ENCODE data around the gene SNN. TPM values are rescaled to one million over a fixed set of nuclear protein-coding genes. Genes with fewer than 3 reads are reported as not detected.

Gene SNN
- total RNA-seq, 6 experiments from 2014 or later, result 4.6 to 7.6 (median 6.5) TPM

DNA sequence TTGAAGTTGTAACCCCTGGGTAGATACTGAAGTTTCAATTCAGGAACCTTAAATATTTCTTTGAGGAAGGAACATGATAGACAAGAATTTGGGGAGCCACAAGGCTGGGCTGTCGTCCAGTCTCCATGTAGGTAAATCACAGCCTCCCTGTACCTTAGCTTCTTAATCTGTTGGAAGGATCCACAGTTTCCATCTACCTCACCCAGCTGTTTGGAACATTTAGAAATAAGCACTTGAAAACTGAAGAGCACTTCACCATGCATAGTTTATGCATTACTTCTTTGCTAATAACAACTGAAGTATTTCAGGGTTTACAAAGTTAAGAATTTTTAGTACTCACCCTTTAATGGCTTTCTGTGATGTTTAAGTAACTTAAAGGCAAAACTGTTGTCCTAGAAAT, 57.2 kb downstream of the SNN start:
- Mint-ChIP-seq H3K27me3 (ENCODE audit: insufficient read depth) (peaks cover 3% of the 10 kb centered on the region; the same call in 1 of the 2 replicates), H3K4me3 (no peak overlapping the region), H3K36me3 (ENCODE audit: low read depth) (peaks cover 34% of the 10 kb centered on the region), H3K27ac (peak overlapping the region; percentile 45; the same call in 1 of the 2 replicates), H3K9me3 (no peaks in the 10 kb centered on the region), H3K4me1 (ENCODE audit: low read depth) (peaks cover 12% of the 10 kb centered on the region; the same call in 1 of the 2 replicates)
- TF ChIP-seq, protein P1, sequence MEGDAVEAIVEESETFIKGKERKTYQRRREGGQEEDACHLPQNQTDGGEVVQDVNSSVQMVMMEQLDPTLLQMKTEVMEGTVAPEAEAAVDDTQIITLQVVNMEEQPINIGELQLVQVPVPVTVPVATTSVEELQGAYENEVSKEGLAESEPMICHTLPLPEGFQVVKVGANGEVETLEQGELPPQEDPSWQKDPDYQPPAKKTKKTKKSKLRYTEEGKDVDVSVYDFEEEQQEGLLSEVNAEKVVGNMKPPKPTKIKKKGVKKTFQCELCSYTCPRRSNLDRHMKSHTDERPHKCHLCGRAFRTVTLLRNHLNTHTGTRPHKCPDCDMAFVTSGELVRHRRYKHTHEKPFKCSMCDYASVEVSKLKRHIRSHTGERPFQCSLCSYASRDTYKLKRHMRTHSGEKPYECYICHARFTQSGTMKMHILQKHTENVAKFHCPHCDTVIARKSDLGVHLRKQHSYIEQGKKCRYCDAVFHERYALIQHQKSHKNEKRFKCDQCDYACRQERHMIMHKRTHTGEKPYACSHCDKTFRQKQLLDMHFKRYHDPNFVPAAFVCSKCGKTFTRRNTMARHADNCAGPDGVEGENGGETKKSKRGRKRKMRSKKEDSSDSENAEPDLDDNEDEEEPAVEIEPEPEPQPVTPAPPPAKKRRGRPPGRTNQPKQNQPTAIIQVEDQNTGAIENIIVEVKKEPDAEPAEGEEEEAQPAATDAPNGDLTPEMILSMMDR (IDR thresholded peaks at IDR 0.05), result no peak
- DNase-seq, result no peak

DNA sequence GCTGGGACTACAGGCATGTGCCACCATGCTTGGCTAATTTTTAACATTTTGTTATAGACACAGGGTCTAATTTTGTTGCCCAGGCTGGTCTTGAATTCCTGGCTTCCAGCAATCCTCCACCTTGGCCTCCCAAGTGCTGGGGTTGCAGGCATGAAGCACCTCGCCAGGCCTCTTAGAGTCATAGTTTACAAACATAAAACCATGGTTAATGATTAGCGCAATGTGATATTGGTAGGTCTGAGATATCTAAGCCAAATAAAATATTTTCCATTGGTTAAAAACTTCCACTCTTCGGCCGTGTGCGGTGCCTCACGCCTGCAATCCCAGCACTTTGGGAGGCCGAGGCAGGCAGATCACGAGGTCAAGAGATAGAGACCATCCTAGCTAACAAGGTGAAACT, 57.8 kb downstream of the SNN start:
- Mint-ChIP-seq H3K9me3 (no peaks in the 10 kb centered on the region), H3K4me3 (no peak overlapping the region), H3K27ac (peak overlapping the region; percentile 45; the same call in 1 of the 2 replicates), H3K36me3 (ENCODE audit: low read depth) (peaks cover 34% of the 10 kb centered on the region), H3K27me3 (ENCODE audit: insufficient read depth) (peaks cover 3% of the 10 kb centered on the region; the same call in 1 of the 2 replicates), H3K4me1 (ENCODE audit: low read depth) (peaks cover 12% of the 10 kb centered on the region; the same call in 1 of the 2 replicates)
- no peak for DNase-seq
- TF ChIP-seq, protein P1 (IDR thresholded peaks at IDR 0.05), result no peak

DNA sequence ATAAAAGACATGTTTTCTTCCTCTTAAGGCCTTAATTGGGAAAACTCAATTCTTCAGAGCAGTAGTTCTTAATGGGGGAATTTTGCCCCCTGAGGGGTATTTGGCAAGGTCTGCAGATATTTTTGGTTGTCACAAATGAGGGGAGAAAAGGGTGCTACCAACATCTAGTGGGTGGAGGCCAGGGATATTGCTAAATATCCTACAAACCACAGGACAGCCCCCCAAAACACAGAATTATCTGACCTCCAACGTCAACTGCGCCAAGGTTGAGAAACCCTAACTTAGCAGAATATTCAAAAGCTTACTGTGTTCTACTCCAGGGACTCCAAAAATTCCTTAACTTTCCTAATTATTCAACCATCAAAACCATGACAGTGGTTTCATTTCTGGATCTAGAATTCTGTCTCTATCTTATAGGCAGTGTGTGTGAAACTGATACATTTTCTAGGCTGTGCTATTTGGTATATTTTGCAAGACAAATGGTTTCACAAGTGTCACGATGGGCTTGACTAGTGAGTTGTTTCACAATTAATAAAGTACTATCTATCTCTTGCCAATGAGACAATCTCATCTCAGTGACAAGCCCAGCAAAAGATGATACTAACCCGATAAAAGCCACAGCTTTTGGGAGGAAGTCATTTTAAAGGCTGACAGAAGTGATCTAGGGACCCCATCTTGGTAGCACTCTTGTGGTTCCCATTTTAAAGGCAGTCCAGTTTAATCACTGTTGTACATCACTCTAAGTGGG, 59.7 kb downstream of the SNN start:
- Mint-ChIP-seq H3K36me3 (ENCODE audit: low read depth) (peaks cover 38% of the 10 kb centered on the region), H3K27ac (no peak overlapping the region)
- TF ChIP-seq, protein P1 (IDR thresholded peaks at IDR 0.05), result no peak

More for the DNA sequence above, 59.7 kb downstream of the SNN start:
- no peak overlapping the region for H3K4me3 Mint-ChIP-seq
- H3K9me3 Mint-ChIP-seq, result no peaks in the 10 kb centered on the region
- peaks cover 6% of the 10 kb centered on the region; the same call in 1 of the 2 replicates for H3K4me1 Mint-ChIP-seq (ENCODE audit: low read depth)
- no peaks in the 10 kb centered on the region for H3K27me3 Mint-ChIP-seq (ENCODE audit: insufficient read depth)
- no peak for DNase-seq

Other genes with a start within 250 kb of the SNN start
- gene LITAF, start 81.5 kb upstream of the SNN start, total RNA-seq (2021; fragmentation: NEBNext Ultra II Directional; extraction: Animal tissue kit (Norgen Biotek cat#: 25700)), result 100 to 1,000 TPM; 114 to 143 (median 135) TPM
- 10 to 100 TPM; 38.8 to 49.0 (median 44.4) TPM for gene TXNDC11, start 74.4 kb downstream of the SNN start, total RNA-seq (2021; fragmentation: NEBNext Ultra II Directional; extraction: Animal tissue kit (Norgen Biotek cat#: 25700))
- 10 to 100 TPM; 56.5 to 73.0 (median 63.5) TPM for gene ZC3H7A, start 128.8 kb downstream of the SNN start, total RNA-seq (2021; fragmentation: NEBNext Ultra II Directional; extraction: Animal tissue kit (Norgen Biotek cat#: 25700))
- 100 to 1,000 TPM; 151 to 193 (median 168) TPM for gene RSL1D1, start 183.1 kb downstream of the SNN start, total RNA-seq (2021; fragmentation: NEBNext Ultra II Directional; extraction: Animal tissue kit (Norgen Biotek cat#: 25700))
- 100 to 1,000 TPM; 187 to 221 (median 211) TPM for gene GSPT1, start 247.5 kb downstream of the SNN start, total RNA-seq (2021; fragmentation: NEBNext Ultra II Directional; extraction: Animal tissue kit (Norgen Biotek cat#: 25700))